Tibial nerve (tissue), 4 donors: Measurements from ENCODE around the gene RNF144B.
A peak's percentile ranks its signal among the peaks of the same experiment; 100 is the strongest.

Experiments
- EP300 ChIP-seq, 2 donors: sonication (generic); formaldehyde crosslinking; IDR thresholded peaks; one replicate each; pipeline ENCODE4 v1.6.1; 2017; ENCODE audit warnings: antibody characterized with exemption in 2 of 2, mild to moderate bottlenecking in 1 of 2
- POLR2A ChIP-seq, 2 donors: fragments of 450-650 bp; IDR thresholded peaks; one replicate each; pipeline ENCODE4 v1.6.1; 2017; ENCODE audit warnings: antibody characterized with exemption in 2 of 2, mild to moderate bottlenecking in 2 of 2, moderate library complexity in 2 of 2
- TF ChIP-seq, protein P1 (sequence below), 5 experiments: fragments of 200-600 bp in 3 of 5; fragments of 450-650 bp in 2 of 5; sonication (generic) in 3 of 5; IDR thresholded peaks; one replicate each; pipeline ENCODE4 v1.5.1; 2016 to 2019; ENCODE audit warnings: antibody characterized with exemption in 5 of 5, mild to moderate bottlenecking in 3 of 5, moderate library complexity in 2 of 5

DNA sequence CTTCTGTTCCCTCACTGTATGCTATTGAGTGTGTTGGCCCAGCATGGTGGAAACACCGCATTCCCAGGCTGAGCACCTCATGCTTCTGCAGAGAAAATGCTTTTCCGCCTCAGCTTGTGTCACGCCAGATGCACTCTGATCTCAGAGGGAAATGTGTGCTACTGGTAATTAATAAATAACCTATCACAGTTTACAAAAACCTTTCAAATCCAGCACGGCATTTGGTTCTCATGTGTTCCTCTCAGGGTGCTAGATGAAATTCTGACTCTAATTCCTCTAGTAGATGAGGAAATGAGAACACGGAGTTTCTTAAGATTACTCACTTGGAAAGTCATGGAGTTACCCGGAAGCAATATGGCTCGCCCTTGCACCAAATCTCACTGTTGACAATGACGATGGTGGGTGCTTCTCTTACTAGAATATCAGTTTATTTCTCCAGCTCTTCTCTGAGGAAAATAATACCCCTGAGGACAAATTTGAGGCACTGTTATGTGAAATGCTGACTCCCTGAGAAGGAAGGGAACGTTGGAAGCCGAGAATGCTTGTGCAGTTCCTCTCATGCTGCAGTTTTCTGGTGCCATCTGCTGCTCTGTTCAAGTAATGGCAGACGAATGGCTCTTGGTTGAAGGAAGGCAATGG is 116.6 kb downstream of the RNF144B start:
- TF ChIP-seq, protein P1, sequence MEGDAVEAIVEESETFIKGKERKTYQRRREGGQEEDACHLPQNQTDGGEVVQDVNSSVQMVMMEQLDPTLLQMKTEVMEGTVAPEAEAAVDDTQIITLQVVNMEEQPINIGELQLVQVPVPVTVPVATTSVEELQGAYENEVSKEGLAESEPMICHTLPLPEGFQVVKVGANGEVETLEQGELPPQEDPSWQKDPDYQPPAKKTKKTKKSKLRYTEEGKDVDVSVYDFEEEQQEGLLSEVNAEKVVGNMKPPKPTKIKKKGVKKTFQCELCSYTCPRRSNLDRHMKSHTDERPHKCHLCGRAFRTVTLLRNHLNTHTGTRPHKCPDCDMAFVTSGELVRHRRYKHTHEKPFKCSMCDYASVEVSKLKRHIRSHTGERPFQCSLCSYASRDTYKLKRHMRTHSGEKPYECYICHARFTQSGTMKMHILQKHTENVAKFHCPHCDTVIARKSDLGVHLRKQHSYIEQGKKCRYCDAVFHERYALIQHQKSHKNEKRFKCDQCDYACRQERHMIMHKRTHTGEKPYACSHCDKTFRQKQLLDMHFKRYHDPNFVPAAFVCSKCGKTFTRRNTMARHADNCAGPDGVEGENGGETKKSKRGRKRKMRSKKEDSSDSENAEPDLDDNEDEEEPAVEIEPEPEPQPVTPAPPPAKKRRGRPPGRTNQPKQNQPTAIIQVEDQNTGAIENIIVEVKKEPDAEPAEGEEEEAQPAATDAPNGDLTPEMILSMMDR (IDR thresholded peaks at IDR 0.05): peak; percentile 78 to 87 (median 86)
- TF ChIP-seq POLR2A (IDR thresholded peaks at IDR 0.05) (no peak), EP300 (IDR thresholded peaks at IDR 0.05) (peak in 1 of 2 donors; percentile 44)
